Hepatocyte (in vitro differentiated cells): ENCODE measurements around the gene PTPN2. TPM values are rescaled to one million over a fixed set of nuclear protein-coding genes. Genes with fewer than 3 reads are reported as not detected.

Source experiments
- DNase-seq: peaks from one replicate; pipeline ENCODE4 v3.0.0-alpha.2; 2016; ENCODE audit warnings: low spot score
- H2AFZ ChIP-seq: fragments of 200-600 bp; sonication (generic); 2 replicates; pipeline ENCODE4 v1.6.0; 2016; ENCODE audit warnings: antibody characterized with exemption, mild to moderate bottlenecking
- H3K27ac ChIP-seq: fragments of 200-600 bp; sonication (generic); 2 replicates; pipeline ENCODE4 v1.5.1; 2016; ENCODE audit warnings: mild to moderate bottlenecking
- H3K27me3 ChIP-seq: fragments of 200-600 bp; sonication (generic); 2 replicates; pipeline ENCODE4 v1.6.1; 2016
- H3K36me3 ChIP-seq: fragments of 200-600 bp; sonication (generic); replicated peaks from 2 replicates; pipeline ENCODE4 v1.5.1; 2016; ENCODE audit warnings: low read depth; ENCODE audit not compliant: insufficient read depth
- H3K4me1 ChIP-seq: fragments of 200-600 bp; sonication (generic); 2 replicates; pipeline ENCODE4 v1.5.1; 2016; ENCODE audit warnings: mild to moderate bottlenecking, moderate library complexity; ENCODE audit not compliant: insufficient read depth
- H3K4me2 ChIP-seq: fragments of 200-600 bp; sonication (generic); 2 replicates; pipeline ENCODE4 v1.6.0; 2016
- H3K4me3 ChIP-seq: fragments of 200-600 bp; sonication (generic); 2 replicates; pipeline ENCODE4 v1.5.1; 2016; ENCODE audit warnings: mild to moderate bottlenecking
- H3K79me2 ChIP-seq: fragments of 200-600 bp; sonication (generic); 2 replicates; pipeline ENCODE4 v1.6.0; 2017; ENCODE audit warnings: mild to moderate bottlenecking
- H3K9me2 ChIP-seq: fragments of 200-600 bp; sonication (generic); replicated peaks from 2 replicates; pipeline ENCODE4 v1.6.0; 2017; ENCODE audit warnings: mild to moderate bottlenecking; ENCODE audit not compliant: insufficient read depth
- H3K9me3 ChIP-seq: fragments of 200-600 bp; sonication (generic); 2 replicates; pipeline ENCODE4 v1.5.1; 2016; ENCODE audit warnings: low read depth, mild to moderate bottlenecking
- H4K20me1 ChIP-seq: fragments of 200-600 bp; sonication (generic); 2 replicates; pipeline ENCODE4 v1.6.0; 2016; ENCODE audit warnings: mild to moderate bottlenecking; ENCODE audit not compliant: insufficient read depth, poor library complexity, severe bottlenecking
- EZH2 ChIP-seq: fragments of 200-600 bp; sonication (generic); IDR thresholded peaks from 2 replicates; pipeline ENCODE4 v1.6.1; 2016; ENCODE audit warnings: antibody characterized with exemption, mild to moderate bottlenecking, borderline replicate concordance
- EZH2phosphoT487 ChIP-seq: fragments of 200-600 bp; sonication (generic); IDR thresholded peaks from one replicate; pipeline ENCODE4 v1.6.1; 2018; ENCODE audit warnings: antibody characterized with exemption, mild to moderate bottlenecking, low read depth, moderate library complexity; ENCODE audit not compliant: unreplicated experiment, severe bottlenecking
- WGBS: methylation state at CpG from one replicate; pipeline ENCODE4 v1.1.6; 2016; ENCODE audit warnings: low lambda C conversion rate; ENCODE audit errors: missing lambda C conversion rate; 5-methylcytosine and 5-hydroxymethylcytosine counted together
- polyA plus RNA-seq: library from polyadenylated mRNA; unstranded; fragments of >200 nt; fragmentation: Nextera tagmentation; extraction: Ambion mirVana; gene quantifications from 2 replicates; pipeline ENCODE4 v1.2.1, GENCODE V29; 2016
- total RNA-seq: library from RNA; depleted of rRNA; stranded (reverse); fragments of >200 nt; gene quantifications from 2 replicates; pipeline ENCODE4 v1.2.3, GENCODE V29; 2014
- TF ChIP-seq, protein P1 (sequence below): fragments of 200-600 bp; sonication (generic); IDR thresholded peaks from 2 replicates; pipeline ENCODE4 v1.5.1; 2016; ENCODE audit warnings: antibody characterized with exemption, mild to moderate bottlenecking; ENCODE audit not compliant: poor library complexity

PTPN2 gene
- total and polyA plus RNA-seq, 2 experiments from 2014 or later: 32.0 to 36.7 TPM

DNA sequence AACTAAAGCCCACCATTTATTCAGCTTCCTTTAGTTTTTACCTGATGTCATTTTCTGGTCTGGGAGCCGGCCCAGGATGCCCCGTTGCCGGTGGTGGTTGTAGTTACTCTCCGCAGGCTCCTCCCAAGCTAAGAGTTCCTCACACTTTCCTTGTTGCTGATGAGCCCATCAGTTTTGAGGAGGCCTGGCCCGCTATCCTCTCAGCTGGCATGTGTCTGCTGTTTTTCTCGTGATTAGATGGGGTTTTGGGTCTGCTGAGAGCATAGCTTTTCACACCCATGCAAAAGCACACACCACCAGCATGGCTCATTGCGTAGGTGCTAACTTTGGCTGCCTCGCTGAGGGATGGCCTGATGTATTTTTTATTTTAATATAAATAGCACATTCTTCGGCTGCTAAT, 109.1 kb downstream of the PTPN2 start:
- H3K36me3 ChIP-seq: no peaks in the 10 kb centered on the region
- 92% methylated on average over 9 of the region's 9 CpGs for WGBS
- H3K27ac ChIP-seq: no peak overlapping the region

DNA sequence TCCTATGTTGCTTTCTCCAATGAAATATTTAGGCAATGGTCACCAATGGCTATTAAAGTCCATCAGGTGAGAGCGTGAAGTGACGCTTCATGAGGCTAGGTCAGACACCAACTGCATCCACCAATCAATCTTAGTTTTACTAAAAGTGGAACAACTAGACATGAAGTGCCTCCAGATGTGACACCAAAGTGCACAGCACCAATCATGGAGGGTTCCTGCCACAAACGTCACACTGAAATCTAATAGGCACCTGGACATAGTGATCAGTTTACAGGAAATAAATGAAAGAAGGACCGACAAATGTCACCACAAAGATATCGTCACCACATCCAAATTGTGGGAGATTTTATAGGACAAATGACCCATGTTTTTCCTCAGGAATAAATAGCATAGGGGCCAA, 110.7 kb downstream of the PTPN2 start:
- no peak overlapping the region for H3K27ac ChIP-seq
- WGBS: 94% methylated on average over 5 of the region's 5 CpGs
- H3K9me3 ChIP-seq: no peaks in the 10 kb centered on the region
- no peaks in the 10 kb centered on the region for H4K20me1 ChIP-seq
- no peak for TF ChIP-seq EZH2
- TF ChIP-seq EZH2phosphoT487: no peak
- TF ChIP-seq, protein P1, sequence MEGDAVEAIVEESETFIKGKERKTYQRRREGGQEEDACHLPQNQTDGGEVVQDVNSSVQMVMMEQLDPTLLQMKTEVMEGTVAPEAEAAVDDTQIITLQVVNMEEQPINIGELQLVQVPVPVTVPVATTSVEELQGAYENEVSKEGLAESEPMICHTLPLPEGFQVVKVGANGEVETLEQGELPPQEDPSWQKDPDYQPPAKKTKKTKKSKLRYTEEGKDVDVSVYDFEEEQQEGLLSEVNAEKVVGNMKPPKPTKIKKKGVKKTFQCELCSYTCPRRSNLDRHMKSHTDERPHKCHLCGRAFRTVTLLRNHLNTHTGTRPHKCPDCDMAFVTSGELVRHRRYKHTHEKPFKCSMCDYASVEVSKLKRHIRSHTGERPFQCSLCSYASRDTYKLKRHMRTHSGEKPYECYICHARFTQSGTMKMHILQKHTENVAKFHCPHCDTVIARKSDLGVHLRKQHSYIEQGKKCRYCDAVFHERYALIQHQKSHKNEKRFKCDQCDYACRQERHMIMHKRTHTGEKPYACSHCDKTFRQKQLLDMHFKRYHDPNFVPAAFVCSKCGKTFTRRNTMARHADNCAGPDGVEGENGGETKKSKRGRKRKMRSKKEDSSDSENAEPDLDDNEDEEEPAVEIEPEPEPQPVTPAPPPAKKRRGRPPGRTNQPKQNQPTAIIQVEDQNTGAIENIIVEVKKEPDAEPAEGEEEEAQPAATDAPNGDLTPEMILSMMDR: no peak
- no peaks in the 10 kb centered on the region for H3K4me1 ChIP-seq
- no peak for DNase-seq
- H3K4me2 ChIP-seq: no peak overlapping the region
- H2AFZ ChIP-seq: no peak overlapping the region
- no peaks in the 10 kb centered on the region for H3K9me2 ChIP-seq
- no peak overlapping the region for H3K4me3 ChIP-seq
- no peaks in the 10 kb centered on the region for H3K79me2 ChIP-seq
- H3K36me3 ChIP-seq: no peaks in the 10 kb centered on the region
- H3K27me3 ChIP-seq: no peaks in the 10 kb centered on the region

More for the DNA sequence above, 109.1 kb downstream of the PTPN2 start:
- H3K79me2 ChIP-seq: no peaks in the 10 kb centered on the region
- no peak for DNase-seq
- TF ChIP-seq, protein P1: no peak
- TF ChIP-seq EZH2phosphoT487 (no peak), EZH2 (no peak)
- H2AFZ ChIP-seq: no peak overlapping the region
- H3K27me3 ChIP-seq: no peaks in the 10 kb centered on the region
- H3K9me3 ChIP-seq: no peaks in the 10 kb centered on the region
- H3K4me2 ChIP-seq: no peak overlapping the region
- H4K20me1 ChIP-seq: no peaks in the 10 kb centered on the region
- no peaks in the 10 kb centered on the region for H3K4me1 ChIP-seq
- no peaks in the 10 kb centered on the region for H3K9me2 ChIP-seq
- no peak overlapping the region for H3K4me3 ChIP-seq

DNA sequence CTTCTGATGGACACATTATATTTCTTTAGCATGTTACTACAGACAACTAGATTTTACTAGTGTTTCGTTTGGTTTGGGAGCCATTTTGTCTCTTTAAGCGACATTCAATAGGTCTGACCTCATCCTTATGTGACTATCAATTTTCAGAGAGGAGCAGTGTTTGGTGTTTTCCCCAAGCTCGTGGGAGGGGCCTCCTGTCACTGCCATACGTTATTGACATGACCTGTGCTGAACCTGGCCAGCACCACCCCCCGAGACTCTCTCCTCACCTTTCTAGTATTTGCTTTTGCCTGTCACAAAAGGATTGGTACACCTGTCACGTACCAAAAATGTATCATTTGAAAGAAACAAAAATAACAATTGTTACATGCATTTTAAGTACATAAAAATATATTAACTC, 111.9 kb downstream of the PTPN2 start:
- H3K9me2 ChIP-seq: no peaks in the 10 kb centered on the region
- H3K79me2 ChIP-seq: no peaks in the 10 kb centered on the region
- H3K27me3 ChIP-seq: no peaks in the 10 kb centered on the region
- no peak overlapping the region for H2AFZ ChIP-seq
- TF ChIP-seq EZH2phosphoT487 (no peak), EZH2 (no peak)
- TF ChIP-seq, protein P1: no peak
- no peak overlapping the region for H3K27ac ChIP-seq
- DNase-seq: no peak
- no peak overlapping the region for H3K4me2 ChIP-seq
- H3K4me3 ChIP-seq: no peak overlapping the region
- 72% methylated on average over 6 of the region's 6 CpGs for WGBS
- H4K20me1 ChIP-seq: no peaks in the 10 kb centered on the region
- no peaks in the 10 kb centered on the region for H3K9me3 ChIP-seq
- H3K36me3 ChIP-seq: no peaks in the 10 kb centered on the region
- H3K4me1 ChIP-seq: no peaks in the 10 kb centered on the region
